ENCODE results near the gene SLC22A7.

The SLC22A7 gene

DNA sequence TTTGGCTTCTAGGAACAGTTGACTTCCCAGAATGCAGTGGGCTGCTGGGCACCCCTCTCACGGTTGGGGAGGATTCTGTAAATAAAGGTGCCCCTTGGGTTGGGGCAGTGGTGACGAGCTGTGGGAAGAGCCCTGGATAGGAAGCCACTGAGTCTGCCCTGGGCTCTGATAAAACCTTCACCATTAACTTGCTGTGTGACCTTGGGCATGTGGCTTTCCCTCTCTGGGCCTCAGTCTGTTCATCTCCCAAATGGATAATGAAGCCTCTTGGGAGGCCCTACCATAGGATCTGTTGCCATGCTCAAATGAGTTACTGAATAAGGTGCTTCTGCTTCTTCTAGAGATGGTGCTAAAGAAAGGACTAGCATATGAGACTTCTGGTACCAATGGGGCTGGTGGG is 6.8 kb downstream of the SLC22A7 start:
- TF ChIP-seq ZNF8 (CRISPR knock-in tag; IDR thresholded peaks at IDR 0.05) = no peak
- no peak for TF ChIP-seq ZNF70 (CRISPR knock-in tag; IDR thresholded peaks at IDR 0.05)
- no peak for TF ChIP-seq TSHZ2 (CRISPR knock-in tag; IDR thresholded peaks at IDR 0.05)
- TF ChIP-seq ZFP30 (CRISPR knock-in tag; IDR thresholded peaks at IDR 0.05) = no peak
- TF ChIP-seq ZFP3 (CRISPR knock-in tag; IDR thresholded peaks at IDR 0.05) = no peak
- no peak for TF ChIP-seq ISL1 (CRISPR knock-in tag; IDR thresholded peaks at IDR 0.05)
- TF ChIP-seq RARB (CRISPR knock-in tag; IDR thresholded peaks at IDR 0.05) = no peak
- TF ChIP-seq TCF4 (CRISPR knock-in tag; IDR thresholded peaks at IDR 0.05; ENCODE audit: borderline replicate concordance) = no peak
- TF ChIP-seq CSRNP3 (CRISPR knock-in tag; IDR thresholded peaks at IDR 0.05) = no peak
- TF ChIP-seq, protein P1, sequence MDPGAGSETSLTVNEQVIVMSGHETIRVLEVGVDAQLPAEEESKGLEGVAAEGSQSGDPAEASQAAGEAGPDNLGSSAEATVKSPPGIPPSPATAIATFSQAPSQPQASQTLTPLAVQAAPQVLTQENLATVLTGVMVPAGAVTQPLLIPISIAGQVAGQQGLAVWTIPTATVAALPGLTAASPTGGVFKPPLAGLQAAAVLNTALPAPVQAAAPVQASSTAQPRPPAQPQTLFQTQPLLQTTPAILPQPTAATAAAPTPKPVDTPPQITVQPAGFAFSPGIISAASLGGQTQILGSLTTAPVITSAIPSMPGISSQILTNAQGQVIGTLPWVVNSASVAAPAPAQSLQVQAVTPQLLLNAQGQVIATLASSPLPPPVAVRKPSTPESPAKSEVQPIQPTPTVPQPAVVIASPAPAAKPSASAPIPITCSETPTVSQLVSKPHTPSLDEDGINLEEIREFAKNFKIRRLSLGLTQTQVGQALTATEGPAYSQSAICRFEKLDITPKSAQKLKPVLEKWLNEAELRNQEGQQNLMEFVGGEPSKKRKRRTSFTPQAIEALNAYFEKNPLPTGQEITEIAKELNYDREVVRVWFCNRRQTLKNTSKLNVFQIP (CRISPR knock-in tag; IDR thresholded peaks at IDR 0.05; ENCODE audit: borderline replicate concordance, low read depth) = no peak
- TF ChIP-seq ZC3H10 (CRISPR knock-in tag; IDR thresholded peaks at IDR 0.05) = no peak
- TF ChIP-seq ARNTL (CRISPR knock-in tag; IDR thresholded peaks at IDR 0.05; ENCODE audit: borderline replicate concordance, low read depth) = no peak
- TF ChIP-seq, protein P2, sequence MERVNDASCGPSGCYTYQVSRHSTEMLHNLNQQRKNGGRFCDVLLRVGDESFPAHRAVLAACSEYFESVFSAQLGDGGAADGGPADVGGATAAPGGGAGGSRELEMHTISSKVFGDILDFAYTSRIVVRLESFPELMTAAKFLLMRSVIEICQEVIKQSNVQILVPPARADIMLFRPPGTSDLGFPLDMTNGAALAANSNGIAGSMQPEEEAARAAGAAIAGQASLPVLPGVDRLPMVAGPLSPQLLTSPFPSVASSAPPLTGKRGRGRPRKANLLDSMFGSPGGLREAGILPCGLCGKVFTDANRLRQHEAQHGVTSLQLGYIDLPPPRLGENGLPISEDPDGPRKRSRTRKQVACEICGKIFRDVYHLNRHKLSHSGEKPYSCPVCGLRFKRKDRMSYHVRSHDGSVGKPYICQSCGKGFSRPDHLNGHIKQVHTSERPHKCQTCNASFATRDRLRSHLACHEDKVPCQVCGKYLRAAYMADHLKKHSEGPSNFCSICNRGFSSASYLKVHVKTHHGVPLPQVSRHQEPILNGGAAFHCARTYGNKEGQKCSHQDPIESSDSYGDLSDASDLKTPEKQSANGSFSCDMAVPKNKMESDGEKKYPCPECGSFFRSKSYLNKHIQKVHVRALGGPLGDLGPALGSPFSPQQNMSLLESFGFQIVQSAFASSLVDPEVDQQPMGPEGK (CRISPR knock-in tag; IDR thresholded peaks at IDR 0.05; ENCODE audit: borderline replicate concordance) = no peak
- no peak for TF ChIP-seq CSDC2 (CRISPR knock-in tag; IDR thresholded peaks at IDR 0.05)
- TF ChIP-seq, protein P3, sequence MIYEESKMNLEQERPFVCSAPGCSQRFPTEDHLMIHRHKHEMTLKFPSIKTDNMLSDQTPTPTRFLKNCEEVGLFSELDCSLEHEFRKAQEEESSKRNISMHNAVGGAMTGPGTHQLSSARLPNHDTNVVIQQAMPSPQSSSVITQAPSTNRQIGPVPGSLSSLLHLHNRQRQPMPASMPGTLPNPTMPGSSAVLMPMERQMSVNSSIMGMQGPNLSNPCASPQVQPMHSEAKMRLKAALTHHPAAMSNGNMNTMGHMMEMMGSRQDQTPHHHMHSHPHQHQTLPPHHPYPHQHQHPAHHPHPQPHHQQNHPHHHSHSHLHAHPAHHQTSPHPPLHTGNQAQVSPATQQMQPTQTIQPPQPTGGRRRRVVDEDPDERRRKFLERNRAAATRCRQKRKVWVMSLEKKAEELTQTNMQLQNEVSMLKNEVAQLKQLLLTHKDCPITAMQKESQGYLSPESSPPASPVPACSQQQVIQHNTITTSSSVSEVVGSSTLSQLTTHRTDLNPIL (CRISPR knock-in tag; IDR thresholded peaks at IDR 0.05; ENCODE audit: low read depth) = no peak
- no peak for TF ChIP-seq GLIS3 (CRISPR knock-in tag; IDR thresholded peaks at IDR 0.05)
- ATAC-seq = no peak

- TF ChIP-seq, protein P1 (CRISPR knock-in tag; IDR thresholded peaks at IDR 0.05; ENCODE audit: borderline replicate concordance, low read depth) = no peak
- TF ChIP-seq, protein P2 (CRISPR knock-in tag; IDR thresholded peaks at IDR 0.05; ENCODE audit: borderline replicate concordance) = no peak
- TF ChIP-seq ZFP30 (CRISPR knock-in tag; IDR thresholded peaks at IDR 0.05) = no peak
- no peak for ATAC-seq
Measured at GRCh38 chr6:43306086-43306485, 8.0 kb downstream of the SLC22A7 start.

Data from SK-N-SH treated with all-trans-retinoic acid at 6 μM for 48 hours (cell line).